Mesendoderm (in vitro differentiated cells): ENCODE data around the gene VSIG1.

Source experiments
- DNase-seq: peaks from one replicate; pipeline ENCODE4 v3.0.0; 2013
- H2AK5ac ChIP-seq: 2 replicates; pipeline ENCODE4 v1.6.1; 2013; ENCODE audit warnings: low read length, inconsistent platforms
- H2BK120ac ChIP-seq: 2 replicates; pipeline ENCODE4 v1.6.1; 2013; ENCODE audit warnings: low read depth, mild to moderate bottlenecking, low read length, moderate library complexity, mixed read lengths
- H2BK15ac ChIP-seq: replicated peaks from 2 replicates; pipeline ENCODE4 v1.6.1; 2013; ENCODE audit warnings: low read depth, mild to moderate bottlenecking, moderate library complexity
- H2BK5ac ChIP-seq: 2 replicates; pipeline ENCODE4 v1.6.1; 2013; ENCODE audit warnings: low read length, inconsistent platforms
- H3K18ac ChIP-seq: 2 replicates; pipeline ENCODE4 v1.6.1; 2013; ENCODE audit warnings: mild to moderate bottlenecking, low read length, mixed read lengths
- H3K23ac ChIP-seq: one replicate; pipeline ENCODE4 v1.6.1; 2013; ENCODE audit warnings: low read length
- H3K27ac ChIP-seq: 2 replicates; pipeline ENCODE4 v1.5.1; 2013; ENCODE audit warnings: low read depth, mild to moderate bottlenecking, inconsistent platforms, low read length, moderate library complexity
- H3K27me3 ChIP-seq: 2 replicates; pipeline ENCODE4 v1.6.1; 2013; ENCODE audit warnings: low read length, control low read depth, mild to moderate bottlenecking, inconsistent platforms; ENCODE audit not compliant: insufficient read depth, poor library complexity
- H3K36me3 ChIP-seq: 2 replicates; pipeline ENCODE4 v1.6.1; 2013; ENCODE audit warnings: low read length, inconsistent platforms; ENCODE audit not compliant: control insufficient read depth, insufficient read depth
- H3K4ac ChIP-seq: one replicate; pipeline ENCODE4 v1.6.1; 2013; ENCODE audit warnings: low read depth, mild to moderate bottlenecking, low read length, moderate library complexity
- H3K4me1 ChIP-seq: 2 replicates; pipeline ENCODE4 v1.6.1; 2013; ENCODE audit warnings: low read depth, low read length, inconsistent platforms; ENCODE audit not compliant: control insufficient read depth
- H3K4me2 ChIP-seq: 2 replicates; pipeline ENCODE4 v1.6.1; 2013; ENCODE audit warnings: low read length
- H3K4me3 ChIP-seq: 2 replicates; pipeline ENCODE4 v1.5.1; 2013; ENCODE audit warnings: mild to moderate bottlenecking, low read length
- H3K56ac ChIP-seq: one replicate; pipeline ENCODE4 v1.6.1; 2013; ENCODE audit warnings: low read length
- H3K79me1 ChIP-seq: 2 replicates; pipeline ENCODE4 v1.6.1; 2013; ENCODE audit warnings: low read length, inconsistent platforms
- H3K79me2 ChIP-seq: 2 replicates; pipeline ENCODE4 v1.6.1; 2013; ENCODE audit warnings: mild to moderate bottlenecking, low read length; ENCODE audit not compliant: control insufficient read depth, insufficient read depth
- H3K9ac ChIP-seq: 2 replicates; pipeline ENCODE4 v1.6.1; 2013; ENCODE audit warnings: low read length, inconsistent platforms
- H4K5ac ChIP-seq: one replicate; pipeline ENCODE4 v1.6.1; 2013; ENCODE audit warnings: low read length
- H4K8ac ChIP-seq: one replicate; pipeline ENCODE4 v1.6.1; 2013; ENCODE audit warnings: low read depth, mild to moderate bottlenecking, control low read depth, low read length, moderate library complexity
- WGBS: extraction: QIAGEN DNeasy Blood & Tissue Kit; methylation state at CpG from one replicate; pipeline ENCODE4 v1.1.7; 2013; ENCODE audit warnings: low lambda C conversion rate, missing lambda C conversion rate; ENCODE audit not compliant: insufficient coverage; ENCODE audit errors: extremely low coverage; 5-methylcytosine and 5-hydroxymethylcytosine counted together

Gene VSIG1

GRCh38 chrX:108126661-108127060 is 81.8 kb downstream of the VSIG1 start:
- Histone ChIP-seq H2BK120ac (no peak overlapping the region), H3K79me1 (no peaks in the 10 kb centered on the region), H2BK5ac (no peak overlapping the region), H3K27me3 (no peaks in the 10 kb centered on the region), H3K56ac (no peak overlapping the region), H3K36me3 (no peaks in the 10 kb centered on the region), H3K9ac (no peak overlapping the region), H3K4me1 (no peaks in the 10 kb centered on the region), H2BK15ac (no peak overlapping the region), H3K4ac (no peak overlapping the region), H4K8ac (no peak overlapping the region), H3K18ac (no peak overlapping the region), H2AK5ac (no peak overlapping the region), H3K4me3 (no peak overlapping the region), H3K23ac (no peak overlapping the region), H3K79me2 (no peaks in the 10 kb centered on the region), H3K27ac (no peak overlapping the region), H3K4me2 (no peak overlapping the region), H4K5ac (no peak overlapping the region)
- DNase-seq: no peak
- WGBS: no CpG with 5 or more reads among the region's 2 CpGs

GRCh38 chrX:108127152-108127551 is 82.3 kb downstream of the VSIG1 start:
- no peak for DNase-seq
- Histone ChIP-seq H3K4ac (no peak overlapping the region), H3K18ac (no peak overlapping the region), H3K4me2 (no peak overlapping the region), H3K9ac (no peak overlapping the region), H3K36me3 (no peaks in the 10 kb centered on the region), H3K23ac (no peak overlapping the region), H3K27ac (no peak overlapping the region), H4K8ac (no peak overlapping the region), H2BK120ac (no peak overlapping the region), H3K4me3 (no peak overlapping the region), H2AK5ac (no peak overlapping the region), H3K27me3 (no peaks in the 10 kb centered on the region), H2BK15ac (no peak overlapping the region), H2BK5ac (no peak overlapping the region), H3K4me1 (no peaks in the 10 kb centered on the region), H3K56ac (no peak overlapping the region), H3K79me2 (no peaks in the 10 kb centered on the region), H3K79me1 (no peaks in the 10 kb centered on the region), H4K5ac (no peak overlapping the region)
- no CpG with 5 or more reads among the region's 4 CpGs for WGBS
